Tibial artery (tissue), 4 donors: ENCODE data around the gene ZBTB40.

Experiments used
- DNase-seq, 2 donors: peaks; one replicate each; pipeline ENCODE4 v3.0.0-alpha.2; 2019
- H3K27ac ChIP-seq, 2 donors: fragments of 200-600 bp; sonication (generic) in 1 of 2; 1 replicate in 1 of 2; 2 replicates in 1 of 2; pipeline ENCODE4 v1.5.1; 2018 to 2019; ENCODE audit warnings: mild to moderate bottlenecking in 1 of 2
- H3K27me3 ChIP-seq, 2 donors: fragments of 200-600 bp; sonication (generic) in 1 of 2; one replicate each; pipeline versions ENCODE4 v1.5.1 to v1.6.0; 2016 to 2019
- H3K36me3 ChIP-seq, 3 donors: fragments of 200-600 bp; sonication (generic) in 2 of 3; one replicate each; pipeline ENCODE4 v1.5.1; 2016 to 2019; ENCODE audit warnings: mild to moderate bottlenecking in 2 of 3
- H3K4me1 ChIP-seq, 4 donors: fragments of 200-600 bp; sonication (generic) in 2 of 4; 1 replicate in 3 of 4; 2 replicates in 1 of 4; pipeline ENCODE4 v1.5.1; 2016 to 2019
- H3K4me3 ChIP-seq, 2 donors: fragments of 200-600 bp; sonication (generic) in 1 of 2; 1 replicate in 1 of 2; 2 replicates in 1 of 2; pipeline ENCODE4 v1.5.1; 2018 to 2019; ENCODE audit warnings: mild to moderate bottlenecking in 2 of 2
- H3K9me3 ChIP-seq, 3 donors: fragments of 200-600 bp; sonication (generic) in 1 of 3; one replicate each; pipeline ENCODE4 v1.5.1; 2016 to 2019
- intact Hi-C: fragments of 100-400 bp; cut with DNase I; formaldehyde crosslinking; loops from one replicate; pipeline ENCODE4 v1.15.0; 2023; ENCODE audit warnings: low total_unique reads
- TF ChIP-seq, protein P1 (sequence below), 2 experiments: fragments of 200-600 bp in 1 of 2; fragments of 450-650 bp in 1 of 2; IDR thresholded peaks; one replicate each; pipeline ENCODE4 v1.5.1; 2017 to 2019; ENCODE audit warnings: antibody characterized with exemption in 2 of 2, mild to moderate bottlenecking in 1 of 2, moderate library complexity in 1 of 2

ZBTB40 gene

DNA sequence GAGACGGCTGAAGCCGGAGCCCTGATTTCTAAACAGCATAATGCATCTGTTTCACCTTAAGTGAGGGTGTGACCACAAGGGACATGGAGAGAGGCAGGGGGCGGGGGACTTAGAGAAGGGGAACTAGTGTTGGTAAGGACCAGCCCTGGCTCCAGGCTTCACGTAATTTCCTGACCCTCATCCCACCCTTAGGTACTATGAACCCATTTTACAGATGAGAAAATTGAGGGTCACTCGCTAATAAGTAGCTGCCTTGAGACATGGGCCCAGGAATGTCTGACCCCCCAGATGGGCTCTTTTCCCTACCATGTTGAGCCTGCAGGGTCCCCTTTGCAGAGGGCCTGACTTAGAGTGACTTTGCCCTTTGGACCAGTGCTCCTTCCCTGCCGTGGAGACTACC is 116.3 kb downstream of the ZBTB40 start:
- H3K27me3 ChIP-seq = peaks cover 0 to 91% of the 10 kb centered on the region in 2 donors
- DNase-seq = no peak
- TF ChIP-seq, protein P1, sequence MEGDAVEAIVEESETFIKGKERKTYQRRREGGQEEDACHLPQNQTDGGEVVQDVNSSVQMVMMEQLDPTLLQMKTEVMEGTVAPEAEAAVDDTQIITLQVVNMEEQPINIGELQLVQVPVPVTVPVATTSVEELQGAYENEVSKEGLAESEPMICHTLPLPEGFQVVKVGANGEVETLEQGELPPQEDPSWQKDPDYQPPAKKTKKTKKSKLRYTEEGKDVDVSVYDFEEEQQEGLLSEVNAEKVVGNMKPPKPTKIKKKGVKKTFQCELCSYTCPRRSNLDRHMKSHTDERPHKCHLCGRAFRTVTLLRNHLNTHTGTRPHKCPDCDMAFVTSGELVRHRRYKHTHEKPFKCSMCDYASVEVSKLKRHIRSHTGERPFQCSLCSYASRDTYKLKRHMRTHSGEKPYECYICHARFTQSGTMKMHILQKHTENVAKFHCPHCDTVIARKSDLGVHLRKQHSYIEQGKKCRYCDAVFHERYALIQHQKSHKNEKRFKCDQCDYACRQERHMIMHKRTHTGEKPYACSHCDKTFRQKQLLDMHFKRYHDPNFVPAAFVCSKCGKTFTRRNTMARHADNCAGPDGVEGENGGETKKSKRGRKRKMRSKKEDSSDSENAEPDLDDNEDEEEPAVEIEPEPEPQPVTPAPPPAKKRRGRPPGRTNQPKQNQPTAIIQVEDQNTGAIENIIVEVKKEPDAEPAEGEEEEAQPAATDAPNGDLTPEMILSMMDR (IDR thresholded peaks at IDR 0.05) = no peak
- intact Hi-C loops = no loop called here
- H3K4me3 ChIP-seq = no peak overlapping the region
- H3K36me3 ChIP-seq = no peaks in the 10 kb centered on the region
- peaks cover 0 to 8% (median 4%) of the 10 kb centered on the region in 4 donors for H3K4me1 ChIP-seq
- H3K27ac ChIP-seq = no peak overlapping the region
- H3K9me3 ChIP-seq = no peaks in the 10 kb centered on the region

DNA sequence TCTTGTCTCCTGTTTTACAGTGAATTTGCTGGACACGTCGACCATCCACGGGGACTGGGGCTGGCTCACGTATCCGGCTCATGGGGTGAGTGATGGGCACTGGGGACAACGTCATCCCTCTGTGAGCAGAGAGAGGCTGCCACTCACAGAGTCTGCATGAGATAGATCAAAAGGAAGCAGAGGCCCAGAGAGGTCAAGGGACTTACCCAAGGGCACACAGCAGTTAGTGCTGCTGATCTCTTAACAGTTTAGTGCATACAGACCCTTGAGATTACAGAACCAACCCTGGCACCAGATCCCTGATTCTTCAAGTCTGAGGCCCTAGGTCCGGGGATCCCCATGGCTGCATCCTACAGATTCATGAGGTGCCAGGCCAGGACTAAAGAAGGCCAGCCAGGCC is 117.6 kb downstream of the ZBTB40 start:
- TF ChIP-seq, protein P1 (IDR thresholded peaks at IDR 0.05) = no peak
- no peaks in the 10 kb centered on the region for H3K36me3 ChIP-seq
- H3K4me1 ChIP-seq = no peaks in the 10 kb centered on the region
- H3K27ac ChIP-seq = no peak overlapping the region
- peaks cover 0 to 94% of the 10 kb centered on the region in 2 donors for H3K27me3 ChIP-seq
- H3K9me3 ChIP-seq = no peaks in the 10 kb centered on the region
- intact Hi-C loops = no loop called here
- no peak overlapping the region for H3K4me3 ChIP-seq
- no peak for DNase-seq

DNA sequence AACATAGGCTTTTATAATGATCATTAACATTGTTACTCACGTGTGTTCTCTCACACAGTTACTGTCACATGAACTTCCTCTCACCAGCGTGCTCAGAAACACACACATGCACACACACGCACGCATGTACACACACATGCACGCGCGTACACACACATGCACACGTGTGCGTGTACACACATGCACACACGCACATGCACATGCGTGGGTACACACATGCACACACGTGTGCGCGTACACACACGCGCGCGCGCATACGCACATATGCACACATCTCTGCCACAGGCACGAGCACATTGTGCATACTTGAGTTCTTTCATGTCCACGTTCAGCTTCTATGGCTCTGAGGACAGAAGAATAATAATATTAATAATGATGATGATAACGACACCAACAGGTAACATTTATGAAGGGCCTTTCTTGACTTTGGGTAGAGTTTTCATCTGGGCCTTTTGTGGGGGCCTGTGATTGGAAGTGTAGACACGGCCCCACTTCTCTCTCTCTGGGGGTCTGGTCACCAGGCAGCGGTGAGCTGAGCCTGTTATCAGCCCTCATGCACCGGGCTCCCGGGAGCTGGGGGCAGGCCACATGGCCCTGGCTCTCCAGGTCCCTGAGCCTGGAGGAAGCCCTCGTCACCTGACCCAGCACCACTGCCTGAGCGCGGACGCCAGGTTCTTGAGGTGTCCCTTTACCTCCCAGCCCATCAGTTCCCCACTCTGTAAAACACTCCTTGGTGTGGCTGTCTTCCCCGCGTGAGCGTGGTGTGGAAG is 118.7 kb downstream of the ZBTB40 start:
- no peak for DNase-seq
- no peaks in the 10 kb centered on the region for H3K4me1 ChIP-seq
- no peaks in the 10 kb centered on the region for H3K36me3 ChIP-seq
- no peak overlapping the region for H3K27ac ChIP-seq
- intact Hi-C loops = no loop called here
- no peak overlapping the region for H3K4me3 ChIP-seq
- no peaks in the 10 kb centered on the region for H3K9me3 ChIP-seq
- H3K27me3 ChIP-seq = peaks cover 0 to 90% of the 10 kb centered on the region in 2 donors
- TF ChIP-seq, protein P1 (IDR thresholded peaks at IDR 0.05) = no peak

DNA sequence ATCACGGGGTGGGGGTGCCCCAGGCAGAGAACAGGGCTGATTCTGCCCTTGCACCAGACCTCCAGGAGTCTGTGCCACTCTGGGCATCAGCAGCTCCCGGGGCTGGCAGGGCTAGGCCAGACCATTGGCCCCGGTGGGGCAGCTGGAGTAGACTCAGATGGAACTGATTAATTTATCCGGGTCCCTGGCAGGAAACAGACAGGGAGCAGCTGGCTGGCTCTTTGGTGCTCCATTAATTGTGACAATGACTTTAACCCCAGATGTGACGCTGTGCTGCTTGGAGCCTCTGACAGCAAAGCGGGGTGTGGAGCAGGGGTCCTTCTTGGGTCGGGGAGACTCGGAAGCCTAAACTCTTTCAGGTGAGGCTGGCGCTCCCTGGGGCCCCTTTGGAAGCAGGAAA is 121.2 kb downstream of the ZBTB40 start:
- DNase-seq = no peak
- peaks cover 0 to 67% of the 10 kb centered on the region in 2 donors for H3K27me3 ChIP-seq

DNA sequence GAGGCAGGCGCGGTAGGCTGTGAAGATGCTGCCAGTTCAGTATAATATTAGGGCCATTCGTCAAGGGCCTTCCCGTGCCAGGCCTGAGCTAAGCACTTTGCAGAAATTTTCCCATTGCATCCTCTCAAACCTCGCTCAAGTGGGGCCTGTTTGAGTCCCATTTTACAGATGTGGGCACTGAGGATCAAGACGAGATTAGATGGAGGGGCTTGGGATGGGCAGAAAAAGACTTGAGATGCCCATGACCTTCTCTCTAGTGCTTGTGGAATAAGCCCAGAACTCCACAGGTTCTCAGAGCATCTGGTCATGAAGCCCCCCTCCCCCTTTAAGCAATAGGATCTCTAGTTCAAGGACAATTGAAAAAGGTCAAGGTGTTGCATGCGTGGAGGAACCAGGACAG is 121.6 kb downstream of the ZBTB40 start:
- H3K27ac ChIP-seq = no peak overlapping the region
- no peaks in the 10 kb centered on the region for H3K9me3 ChIP-seq
- TF ChIP-seq, protein P1 (IDR thresholded peaks at IDR 0.05) = no peak
- no peak for DNase-seq
- H3K4me1 ChIP-seq = no peaks in the 10 kb centered on the region
- intact Hi-C loops = no loop called here
- no peaks in the 10 kb centered on the region for H3K36me3 ChIP-seq
- H3K4me3 ChIP-seq = no peak overlapping the region
- H3K27me3 ChIP-seq = peaks cover 0 to 63% of the 10 kb centered on the region in 2 donors

More for the DNA sequence above, 121.2 kb downstream of the ZBTB40 start:
- no peak overlapping the region for H3K27ac ChIP-seq
- no peaks in the 10 kb centered on the region for H3K9me3 ChIP-seq
- no peaks in the 10 kb centered on the region for H3K36me3 ChIP-seq
- no peaks in the 10 kb centered on the region for H3K4me1 ChIP-seq
- intact Hi-C loops = no loop called here
- TF ChIP-seq, protein P1 (IDR thresholded peaks at IDR 0.05) = no peak
- no peak overlapping the region for H3K4me3 ChIP-seq
